Measurements from ENCODE around the gene DPH2.

GRCh38 chr1:43938383-43938782 lies 31.4 kb upstream of the DPH2 start:
- TF ChIP-seq, protein P1, sequence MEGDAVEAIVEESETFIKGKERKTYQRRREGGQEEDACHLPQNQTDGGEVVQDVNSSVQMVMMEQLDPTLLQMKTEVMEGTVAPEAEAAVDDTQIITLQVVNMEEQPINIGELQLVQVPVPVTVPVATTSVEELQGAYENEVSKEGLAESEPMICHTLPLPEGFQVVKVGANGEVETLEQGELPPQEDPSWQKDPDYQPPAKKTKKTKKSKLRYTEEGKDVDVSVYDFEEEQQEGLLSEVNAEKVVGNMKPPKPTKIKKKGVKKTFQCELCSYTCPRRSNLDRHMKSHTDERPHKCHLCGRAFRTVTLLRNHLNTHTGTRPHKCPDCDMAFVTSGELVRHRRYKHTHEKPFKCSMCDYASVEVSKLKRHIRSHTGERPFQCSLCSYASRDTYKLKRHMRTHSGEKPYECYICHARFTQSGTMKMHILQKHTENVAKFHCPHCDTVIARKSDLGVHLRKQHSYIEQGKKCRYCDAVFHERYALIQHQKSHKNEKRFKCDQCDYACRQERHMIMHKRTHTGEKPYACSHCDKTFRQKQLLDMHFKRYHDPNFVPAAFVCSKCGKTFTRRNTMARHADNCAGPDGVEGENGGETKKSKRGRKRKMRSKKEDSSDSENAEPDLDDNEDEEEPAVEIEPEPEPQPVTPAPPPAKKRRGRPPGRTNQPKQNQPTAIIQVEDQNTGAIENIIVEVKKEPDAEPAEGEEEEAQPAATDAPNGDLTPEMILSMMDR (IDR thresholded peaks at IDR 0.05), result no peak
- TF ChIP-seq POLR2A (IDR thresholded peaks at IDR 0.05) (no peak), POLR2AphosphoS5 (IDR thresholded peaks at IDR 0.05) (no peak)

All from sigmoid colon (tissue), 4 donors.